Measurements from ENCODE around the gene TBCD. TPM values are rescaled to one million over a fixed set of nuclear protein-coding genes. Genes with fewer than 3 reads are reported as not detected.

The TBCD gene
- total RNA-seq, 2 experiments from 2014 or later = 71.8 to 75.3 TPM

GRCh38 chr17:82913304-82914043 lies 161.6 kb downstream of the TBCD start:
- Mint-ChIP-seq H3K9me3 (no peaks in the 10 kb centered on the region), H3K36me3 (ENCODE audit: low read depth) (peaks cover 15% of the 10 kb centered on the region), H3K4me3 (no peak overlapping the region), H3K27ac (no peak overlapping the region), H3K27me3 (ENCODE audit: low read depth) (no peaks in the 10 kb centered on the region), H3K4me1 (ENCODE audit: low read depth) (peaks cover 22% of the 10 kb centered on the region)
- intact Hi-C loops (cut with micrococcal nuclease) = loop anchor here (1.0 kb wide), 1 partner anchor 131 kb away; no protein-coding TSS in a partner anchor
- CTCF ChIA-PET = interaction anchor here (1.2 kb wide), 1 partner anchor 132 kb away, joined by 4 read pairs; no protein-coding TSS in a partner anchor
- DNase-seq = peak; percentile 29

GRCh38 chr17:82914375-82914774 lies 162.5 kb downstream of the TBCD start:
- Mint-ChIP-seq H3K36me3 (ENCODE audit: low read depth) (peaks cover 15% of the 10 kb centered on the region), H3K27me3 (ENCODE audit: low read depth) (no peaks in the 10 kb centered on the region), H3K9me3 (no peaks in the 10 kb centered on the region), H3K4me1 (ENCODE audit: low read depth) (peaks cover 18% of the 10 kb centered on the region), H3K4me3 (no peak overlapping the region), H3K27ac (no peak overlapping the region)
- intact Hi-C loops (cut with micrococcal nuclease) = no loop called here
- CTCF ChIA-PET = no interaction called here
- no peak for DNase-seq

GRCh38 chr17:82915010-82915756 lies 163.3 kb downstream of the TBCD start:
- Mint-ChIP-seq H3K4me1 (ENCODE audit: low read depth) (peaks cover 11% of the 10 kb centered on the region), H3K36me3 (ENCODE audit: low read depth) (peaks cover 16% of the 10 kb centered on the region), H3K27me3 (ENCODE audit: low read depth) (no peaks in the 10 kb centered on the region), H3K4me3 (no peak overlapping the region), H3K9me3 (no peaks in the 10 kb centered on the region), H3K27ac (no peak overlapping the region)
- no peak for DNase-seq
- intact Hi-C loops (cut with micrococcal nuclease) = no loop called here
- CTCF ChIA-PET = no interaction called here

- peaks cover 16% of the 10 kb centered on the region for H3K36me3 Mint-ChIP-seq (ENCODE audit: low read depth)
- no peaks in the 10 kb centered on the region for H3K27me3 Mint-ChIP-seq (ENCODE audit: low read depth)
- no peak overlapping the region for H3K4me3 Mint-ChIP-seq
- peaks cover 11% of the 10 kb centered on the region for H3K4me1 Mint-ChIP-seq (ENCODE audit: low read depth)
- CTCF ChIA-PET = no interaction called here
- intact Hi-C loops (cut with micrococcal nuclease) = no loop called here
- no peak for DNase-seq
- no peak overlapping the region for H3K27ac Mint-ChIP-seq
- no peaks in the 10 kb centered on the region for H3K9me3 Mint-ChIP-seq
These were observed 163.8 kb downstream of the TBCD start for GRCh38 chr17:82915757-82916027.

GRCh38 chr17:82917699-82918345 lies 166.0 kb downstream of the TBCD start:
- intact Hi-C loops (cut with micrococcal nuclease) = no loop called here
- CTCF ChIA-PET = interaction anchor here (0.8 to 1.6 kb wide), 5 partner anchors 11 to 136 kb away, joined by 3 to 5 read pairs (median 4); no protein-coding TSS in a partner anchor
- H3K9me3 Mint-ChIP-seq = no peaks in the 10 kb centered on the region
- H3K4me1 Mint-ChIP-seq (ENCODE audit: low read depth) = peaks cover 7% of the 10 kb centered on the region
- peak; percentile 54 for DNase-seq
- no peaks in the 10 kb centered on the region for H3K27me3 Mint-ChIP-seq (ENCODE audit: low read depth)
- H3K36me3 Mint-ChIP-seq (ENCODE audit: low read depth) = peaks cover 13% of the 10 kb centered on the region
- no peak overlapping the region for H3K4me3 Mint-ChIP-seq
- H3K27ac Mint-ChIP-seq = no peak overlapping the region

- H3K4me3 Mint-ChIP-seq = no peak overlapping the region
- no peaks in the 10 kb centered on the region for H3K27me3 Mint-ChIP-seq (ENCODE audit: low read depth)
- no peak for DNase-seq
- H3K27ac Mint-ChIP-seq = no peak overlapping the region
- H3K9me3 Mint-ChIP-seq = no peaks in the 10 kb centered on the region
- CTCF ChIA-PET = no interaction called here
- peaks cover 7% of the 10 kb centered on the region for H3K4me1 Mint-ChIP-seq (ENCODE audit: low read depth)
- H3K36me3 Mint-ChIP-seq (ENCODE audit: low read depth) = peaks cover 13% of the 10 kb centered on the region
- intact Hi-C loops (cut with micrococcal nuclease) = no loop called here
These were observed 166.6 kb downstream of the TBCD start for GRCh38 chr17:82918508-82918907.

DNA sequence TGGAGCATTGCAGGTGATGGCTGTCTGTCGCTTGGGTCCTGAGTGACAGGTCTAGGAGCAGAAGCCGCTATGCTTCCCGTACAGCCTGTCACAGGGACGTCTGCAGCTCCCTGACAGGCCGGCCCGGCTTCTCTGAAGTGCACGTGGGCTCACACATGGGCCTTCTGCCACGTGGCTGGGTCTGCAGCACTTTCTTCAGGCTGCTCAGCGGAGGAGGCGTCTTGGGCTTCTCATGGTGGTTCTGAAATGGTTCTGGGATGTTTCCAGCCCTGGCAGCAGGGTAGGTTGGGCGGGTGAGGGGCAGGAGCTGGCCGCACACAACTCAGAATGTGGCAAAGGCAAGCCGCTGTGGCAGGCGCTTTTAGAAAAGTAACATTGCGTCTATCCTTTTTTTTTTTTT lies 168.3 kb downstream of the TBCD start:
- peaks cover 12% of the 10 kb centered on the region for H3K36me3 Mint-ChIP-seq (ENCODE audit: low read depth)
- no peaks in the 10 kb centered on the region for H3K27me3 Mint-ChIP-seq (ENCODE audit: low read depth)
- no peak for DNase-seq
- intact Hi-C loops (cut with micrococcal nuclease) = no loop called here
- H3K4me1 Mint-ChIP-seq (ENCODE audit: low read depth) = peaks cover 7% of the 10 kb centered on the region
- CTCF ChIA-PET = interaction anchor here (0.6 kb wide), 1 partner anchor 56 kb away, joined by 3 read pairs; no protein-coding TSS in a partner anchor
- H3K4me3 Mint-ChIP-seq = no peak overlapping the region
- H3K9me3 Mint-ChIP-seq = no peaks in the 10 kb centered on the region
- H3K27ac Mint-ChIP-seq = no peak overlapping the region

GRCh38 chr17:82920715-82921114 lies 168.8 kb downstream of the TBCD start:
- intact Hi-C loops (cut with micrococcal nuclease) = no loop called here
- Mint-ChIP-seq H3K27ac (no peak overlapping the region), H3K4me3 (no peak overlapping the region), H3K36me3 (ENCODE audit: low read depth) (peaks cover 12% of the 10 kb centered on the region), H3K9me3 (no peaks in the 10 kb centered on the region), H3K4me1 (ENCODE audit: low read depth) (peaks cover 7% of the 10 kb centered on the region), H3K27me3 (ENCODE audit: low read depth) (no peaks in the 10 kb centered on the region)
- CTCF ChIA-PET = no interaction called here
- no peak for DNase-seq

GRCh38 chr17:82921426-82921825 lies 169.6 kb downstream of the TBCD start:
- no peak for DNase-seq
- peaks cover 2% of the 10 kb centered on the region for H3K4me1 Mint-ChIP-seq (ENCODE audit: low read depth)
- H3K36me3 Mint-ChIP-seq (ENCODE audit: low read depth) = peaks cover 10% of the 10 kb centered on the region
- H3K27me3 Mint-ChIP-seq (ENCODE audit: low read depth) = no peaks in the 10 kb centered on the region
- CTCF ChIA-PET = no interaction called here
- H3K9me3 Mint-ChIP-seq = no peaks in the 10 kb centered on the region
- H3K4me3 Mint-ChIP-seq = no peak overlapping the region
- H3K27ac Mint-ChIP-seq = no peak overlapping the region
- intact Hi-C loops (cut with micrococcal nuclease) = no loop called here

DNA sequence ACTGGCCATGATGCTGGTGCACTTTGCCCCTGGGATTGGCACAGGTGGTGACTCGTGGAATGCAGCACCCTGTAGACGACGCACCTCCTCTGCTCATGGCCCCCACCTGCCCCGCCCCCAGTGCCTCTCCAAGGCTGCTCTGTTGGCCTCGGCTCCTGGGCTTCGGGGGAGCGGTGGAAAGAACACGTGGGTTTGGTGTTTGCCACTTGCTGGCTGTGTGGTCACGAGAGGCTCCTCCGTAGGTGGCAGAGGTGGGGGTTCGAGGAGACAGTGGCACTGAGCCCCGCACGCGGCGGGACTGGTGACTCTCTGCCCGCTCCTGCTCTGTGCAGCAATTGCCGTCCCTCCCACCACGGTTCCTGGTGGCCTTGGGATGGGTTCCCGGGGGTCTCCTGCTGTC lies 170.8 kb downstream of the TBCD start:
- Mint-ChIP-seq H3K36me3 (ENCODE audit: low read depth) (peaks cover 10% of the 10 kb centered on the region), H3K27me3 (ENCODE audit: low read depth) (no peaks in the 10 kb centered on the region), H3K4me3 (no peak overlapping the region), H3K4me1 (ENCODE audit: low read depth) (no peaks in the 10 kb centered on the region), H3K9me3 (no peaks in the 10 kb centered on the region), H3K27ac (no peak overlapping the region)
- DNase-seq = no peak
- intact Hi-C loops (cut with micrococcal nuclease) = no loop called here
- CTCF ChIA-PET = no interaction called here

- Mint-ChIP-seq H3K36me3 (ENCODE audit: low read depth) (peaks cover 10% of the 10 kb centered on the region), H3K27me3 (ENCODE audit: low read depth) (no peaks in the 10 kb centered on the region), H3K9me3 (no peaks in the 10 kb centered on the region), H3K27ac (no peak overlapping the region), H3K4me1 (ENCODE audit: low read depth) (no peaks in the 10 kb centered on the region), H3K4me3 (no peak overlapping the region)
- intact Hi-C loops (cut with micrococcal nuclease) = no loop called here
- DNase-seq = no peak
- CTCF ChIA-PET = no interaction called here
These were observed 171.7 kb downstream of the TBCD start for GRCh38 chr17:82923366-82924113.

DNA sequence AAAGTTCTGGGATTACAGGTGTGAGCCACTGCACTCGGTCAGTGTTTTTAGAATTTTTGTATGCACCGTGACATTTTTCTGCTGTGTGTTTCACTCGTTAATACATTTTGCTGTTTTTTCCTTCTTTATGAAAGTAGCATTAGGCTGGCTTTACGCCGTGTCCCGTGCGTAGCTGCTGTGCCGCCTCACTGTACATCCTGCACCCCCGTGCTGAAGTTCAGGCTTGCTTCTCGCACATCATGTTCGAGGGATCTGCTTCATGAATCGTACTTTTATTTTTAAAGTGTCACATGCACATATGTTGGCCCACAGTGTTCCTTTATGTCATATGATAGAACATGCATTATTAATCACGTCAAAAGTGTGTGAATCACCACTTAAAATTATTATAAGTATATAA lies 172.3 kb downstream of the TBCD start:
- CTCF ChIA-PET = no interaction called here
- H3K36me3 Mint-ChIP-seq (ENCODE audit: low read depth) = peaks cover 10% of the 10 kb centered on the region
- no peak overlapping the region for H3K27ac Mint-ChIP-seq
- no peaks in the 10 kb centered on the region for H3K27me3 Mint-ChIP-seq (ENCODE audit: low read depth)
- no peak overlapping the region for H3K4me3 Mint-ChIP-seq
- no peaks in the 10 kb centered on the region for H3K4me1 Mint-ChIP-seq (ENCODE audit: low read depth)
- intact Hi-C loops (cut with micrococcal nuclease) = no loop called here
- no peak for DNase-seq
- H3K9me3 Mint-ChIP-seq = no peaks in the 10 kb centered on the region
